CD4-positive, alpha-beta T cell treated with Interleukin-4 for 1 hour (primary cell): ENCODE results near the gene AFDN.
"Not testable (repeated sequence)": the region's sequence is repeated elsewhere in the genome, so short reads cannot be mapped to it uniquely, and the experiment has no call there.

Source experiments
- DNase-seq, 2 donors: peaks; one replicate each; pipeline ENCODE4 v3.0.0-alpha.2; 2020 to 2022

The AFDN gene

GRCh38 chr6:167985911-167986595, 159.3 kb downstream of the AFDN start:
- no peak for DNase-seq

DNA sequence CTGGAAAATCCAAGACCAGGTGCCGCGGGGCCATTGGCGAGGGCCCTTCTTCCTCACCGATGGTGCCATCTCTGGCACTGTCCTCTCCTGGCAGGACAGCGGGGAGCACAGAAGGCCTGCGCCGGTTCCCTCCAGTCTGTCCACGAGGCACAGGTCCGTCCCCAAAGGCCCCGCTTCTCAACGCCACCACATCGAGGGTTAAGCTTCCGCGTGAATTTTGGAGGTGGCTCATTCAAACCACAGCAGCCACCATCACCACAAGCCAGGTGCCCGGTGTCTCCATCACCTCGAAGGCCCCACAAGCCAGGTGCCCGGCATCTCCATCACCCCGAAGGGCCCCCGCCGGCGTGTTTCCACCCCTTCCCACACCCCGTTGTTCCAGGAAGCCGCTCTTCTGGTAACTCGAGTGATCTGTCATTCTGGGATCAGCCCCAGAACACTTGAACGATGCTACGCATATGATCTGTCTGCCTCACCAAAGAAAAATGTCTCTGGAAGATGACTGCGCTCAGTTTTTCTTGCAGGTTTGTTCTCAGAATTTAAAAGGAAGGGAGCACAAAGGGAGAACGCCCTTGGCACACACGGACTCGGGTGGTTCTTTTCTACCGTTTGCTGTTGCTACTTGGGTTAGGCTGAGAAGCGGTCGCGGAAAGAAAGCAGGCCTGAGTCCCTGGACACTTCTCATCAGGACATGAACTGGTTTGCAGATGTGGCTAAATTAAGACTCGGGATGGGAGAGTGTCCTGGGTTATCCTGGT, 160.9 kb downstream of the AFDN start:
- no peak for DNase-seq

DNA sequence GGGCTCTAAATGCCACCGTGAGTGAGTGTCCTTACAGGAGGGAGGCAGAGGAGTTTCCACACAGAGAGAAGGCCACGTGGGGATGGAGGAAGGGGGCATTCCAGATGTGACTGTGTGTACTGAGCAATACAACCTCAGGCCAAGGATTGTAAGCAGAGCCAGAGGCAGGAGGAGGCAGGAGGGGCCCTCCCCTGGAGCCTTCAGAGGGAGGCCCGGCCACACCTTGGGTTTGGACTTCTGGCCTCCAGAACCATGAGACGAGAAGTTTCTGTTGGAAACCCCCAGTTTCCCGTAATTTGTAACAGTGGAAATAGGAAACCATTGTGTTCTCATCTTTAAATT, 161.4 kb downstream of the AFDN start:
- no peak for DNase-seq

GRCh38 chr6:167988945-167989841, 162.5 kb downstream of the AFDN start:
- no peak for DNase-seq

GRCh38 chr6:167990016-167990945, 163.6 kb downstream of the AFDN start:
- DNase-seq = no peak

DNA sequence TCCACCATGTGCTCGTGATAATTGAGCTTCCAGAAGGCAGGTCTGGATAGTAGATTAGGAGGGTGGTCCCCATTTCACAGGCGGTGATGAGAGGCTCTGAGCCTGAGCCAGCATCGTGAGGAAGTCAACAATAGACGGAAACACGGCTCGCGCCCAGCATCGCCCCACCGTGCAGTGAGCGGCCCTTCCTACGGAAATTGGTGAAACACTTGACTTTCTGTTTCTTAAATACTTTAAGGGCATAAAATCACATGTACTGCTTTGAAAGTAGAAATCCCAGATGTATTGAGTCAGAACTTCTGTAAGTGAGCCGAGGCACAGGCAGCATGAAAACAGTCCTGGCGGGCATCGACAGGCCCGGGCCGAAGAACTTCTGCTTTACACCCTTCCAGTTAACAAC, 166.5 kb downstream of the AFDN start:
- DNase-seq = no peak

DNA sequence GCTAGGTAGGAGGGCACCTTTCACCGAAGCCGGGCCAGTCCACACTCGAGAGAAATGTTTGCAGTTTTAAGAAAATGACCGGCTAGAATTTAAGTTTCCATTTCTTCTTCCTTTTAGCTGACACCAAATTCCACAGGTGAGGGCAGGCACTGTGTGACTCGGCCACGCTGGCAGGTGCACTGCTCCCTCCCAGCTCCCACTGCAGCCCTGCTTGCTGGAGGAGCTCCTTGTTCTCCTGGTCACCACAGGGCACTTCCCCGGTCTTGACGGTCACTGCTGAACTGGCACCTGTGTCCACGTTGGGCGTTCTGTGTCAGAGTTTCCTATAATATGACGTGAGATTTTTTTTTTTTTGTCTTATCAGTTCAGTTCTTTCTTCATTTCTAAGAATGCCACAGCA, 167.1 kb downstream of the AFDN start:
- no peak for DNase-seq

DNA sequence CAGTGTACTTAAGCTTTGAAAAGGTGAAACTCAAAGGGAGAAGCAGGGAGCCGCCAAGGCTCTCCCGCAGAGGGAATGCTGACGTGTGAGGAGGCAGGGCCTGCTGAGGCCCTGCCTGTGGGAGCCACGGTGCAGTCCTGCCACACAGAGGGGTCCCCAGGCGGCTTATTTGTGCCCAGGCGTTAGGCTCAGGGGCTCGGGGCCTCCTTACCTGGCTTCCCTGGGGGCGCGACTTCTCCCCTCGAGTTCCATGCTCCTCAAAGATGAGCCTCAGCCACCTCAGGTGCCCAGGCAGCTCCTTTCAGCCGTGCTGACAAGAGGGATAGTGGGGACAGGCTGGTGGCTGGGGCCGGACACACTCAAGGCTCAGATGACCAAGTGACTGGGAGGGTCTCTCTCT, 168.6 kb downstream of the AFDN start:
- no peak for DNase-seq

DNA sequence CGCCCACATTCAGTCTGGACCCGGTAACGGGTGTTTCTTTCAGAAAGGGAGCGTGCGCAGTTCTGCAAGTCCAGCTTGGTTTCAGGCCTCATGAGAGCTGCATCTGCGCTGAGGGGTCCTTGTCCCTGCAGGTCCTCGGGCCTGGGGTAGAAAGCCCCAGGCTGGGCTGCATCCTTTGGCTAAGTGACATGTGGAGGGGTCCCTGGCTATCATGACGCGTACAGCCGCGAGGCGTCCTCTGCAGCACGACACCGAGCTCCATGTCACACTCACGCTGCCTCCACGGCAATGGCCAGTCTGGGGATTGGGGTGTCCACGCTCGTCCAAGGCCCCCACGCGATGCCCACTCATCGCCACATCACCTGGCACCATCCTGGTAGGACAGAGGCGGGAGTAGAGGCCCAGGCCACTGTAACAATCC, 169.0 kb downstream of the AFDN start:
- DNase-seq = no peak

DNA sequence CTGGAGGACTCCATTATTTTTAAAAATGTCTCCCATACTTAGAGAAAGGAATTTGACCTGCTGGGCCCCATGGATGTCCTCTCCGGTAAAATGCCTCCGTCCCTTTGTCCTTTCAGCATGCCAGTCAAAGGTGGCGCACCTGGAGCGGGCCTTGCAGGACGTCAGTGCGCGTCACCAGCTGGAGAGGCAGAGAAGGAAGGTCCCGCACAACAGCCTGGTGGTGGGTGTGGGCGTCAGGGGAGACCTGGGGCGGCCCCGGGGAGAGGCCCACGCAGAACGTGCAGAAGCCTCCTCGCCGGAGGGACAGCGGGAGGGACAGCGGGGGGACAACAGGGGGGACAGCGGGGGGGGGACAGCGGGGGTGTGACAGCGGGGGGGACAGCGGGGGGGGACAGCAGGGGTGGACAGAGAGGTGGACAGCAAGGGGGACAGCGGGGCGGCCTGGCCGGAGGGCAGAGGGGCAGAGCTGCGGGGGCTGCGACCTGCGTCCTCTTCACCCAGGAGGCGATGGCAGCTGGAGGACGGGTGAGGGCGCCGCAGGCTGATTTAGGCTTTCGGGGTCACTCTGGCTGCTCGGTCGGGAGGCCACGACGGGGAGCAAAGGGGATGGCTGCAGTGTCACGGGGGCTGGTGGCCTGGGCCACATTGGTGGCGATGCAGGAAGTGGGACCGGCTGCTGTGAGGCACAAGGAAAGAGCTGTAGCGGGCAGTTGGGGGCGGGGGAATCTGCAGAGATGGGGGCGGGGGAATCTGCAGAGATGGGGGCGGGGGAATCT, 169.9 kb downstream of the AFDN start:
- DNase-seq = no peak

- no peak for DNase-seq
Measured at GRCh38 chr6:167997642-167998041, 170.9 kb downstream of the AFDN start, which contains the start of gene KIF25. Gene KIF25 (plus strand): TSS chr6:167997671. CDS start chr6:168029586, 31,915 bp downstream.

DNA sequence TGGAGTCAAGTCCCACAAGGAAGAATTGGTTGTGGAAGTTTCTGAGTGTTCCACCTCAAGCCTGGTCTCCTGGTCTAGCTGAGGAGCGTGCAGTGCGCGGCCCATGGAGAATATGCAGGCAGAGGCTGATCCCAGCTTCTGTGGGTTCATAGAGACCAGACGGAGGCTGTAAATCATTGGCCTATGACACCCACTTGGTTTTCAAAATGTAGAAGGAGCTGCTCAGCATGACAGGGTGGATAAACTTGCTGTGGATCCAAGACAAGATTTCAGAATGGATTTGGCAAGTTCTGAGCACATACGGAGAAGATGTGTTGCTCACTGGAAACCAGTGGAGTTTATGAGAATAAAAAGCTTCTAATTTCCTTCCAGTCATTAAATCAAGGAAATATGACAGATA, 171.5 kb downstream of the AFDN start:
- DNase-seq = no peak

GRCh38 chr6:168000198-168001028, 173.7 kb downstream of the AFDN start:
- DNase-seq = no peak

DNA sequence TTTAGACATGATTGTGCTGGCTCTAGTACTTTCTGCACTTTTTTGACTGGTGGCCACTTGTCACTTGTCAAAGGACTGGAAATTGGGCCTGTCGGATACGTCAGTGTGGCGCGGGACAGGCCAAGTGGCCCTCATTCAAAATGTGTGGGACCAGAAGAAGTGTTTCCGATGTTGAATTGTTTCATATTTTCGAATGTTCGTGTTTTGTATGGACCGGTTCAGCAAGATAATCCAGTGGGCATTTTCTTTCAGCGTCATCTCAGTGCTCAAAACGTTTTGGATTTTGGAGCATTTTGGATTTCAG, 174.3 kb downstream of the AFDN start:
- no peak for DNase-seq

- not testable (repeated sequence) for DNase-seq
Measured at GRCh38 chr6:168001514-168001913, 174.8 kb downstream of the AFDN start.

DNA sequence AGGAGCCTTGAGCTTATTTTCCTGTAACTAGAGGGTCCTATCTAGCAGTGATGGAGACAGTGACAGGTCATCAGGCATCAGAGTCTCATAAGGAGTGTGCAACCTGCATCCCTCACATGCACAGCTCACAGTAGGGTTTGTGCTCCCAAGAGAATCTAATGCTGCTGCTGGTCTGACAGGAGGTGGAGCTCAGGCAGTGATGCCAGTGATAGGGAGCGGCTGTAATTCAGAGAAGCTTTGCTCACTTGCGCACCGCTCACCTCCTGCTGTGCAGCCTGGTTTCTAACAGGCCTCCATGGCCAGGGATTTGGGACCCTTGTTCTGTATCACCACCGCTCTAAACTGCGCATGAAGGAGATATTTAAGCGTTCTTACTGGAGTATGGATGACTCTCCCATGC, 176.1 kb downstream of the AFDN start:
- DNase-seq = no peak

DNA sequence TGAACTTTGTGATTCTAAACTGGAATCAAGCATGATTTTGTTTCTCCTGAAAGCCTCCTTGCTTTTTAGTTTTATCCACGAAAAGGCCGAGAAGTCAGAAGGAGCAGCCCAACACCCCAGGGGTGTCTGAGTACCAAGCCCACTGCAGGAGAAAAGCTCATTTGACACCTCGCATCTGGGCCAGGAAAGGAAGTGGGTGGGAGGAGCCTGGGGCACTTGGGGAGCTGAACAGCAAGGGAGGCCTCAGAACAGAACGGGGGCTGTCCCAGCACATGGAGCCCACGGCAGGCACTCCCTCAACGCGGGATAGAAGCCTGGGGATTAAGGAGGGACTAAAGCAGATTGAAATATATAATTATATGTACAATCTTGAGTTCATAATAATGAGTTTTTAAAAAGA, 177.3 kb downstream of the AFDN start:
- DNase-seq = no peak

- no peak for DNase-seq
Measured at GRCh38 chr6:168004945-168005344, 178.2 kb downstream of the AFDN start.

- DNase-seq = no peak
Measured at GRCh38 chr6:168005796-168006195, 179.1 kb downstream of the AFDN start.

DNA sequence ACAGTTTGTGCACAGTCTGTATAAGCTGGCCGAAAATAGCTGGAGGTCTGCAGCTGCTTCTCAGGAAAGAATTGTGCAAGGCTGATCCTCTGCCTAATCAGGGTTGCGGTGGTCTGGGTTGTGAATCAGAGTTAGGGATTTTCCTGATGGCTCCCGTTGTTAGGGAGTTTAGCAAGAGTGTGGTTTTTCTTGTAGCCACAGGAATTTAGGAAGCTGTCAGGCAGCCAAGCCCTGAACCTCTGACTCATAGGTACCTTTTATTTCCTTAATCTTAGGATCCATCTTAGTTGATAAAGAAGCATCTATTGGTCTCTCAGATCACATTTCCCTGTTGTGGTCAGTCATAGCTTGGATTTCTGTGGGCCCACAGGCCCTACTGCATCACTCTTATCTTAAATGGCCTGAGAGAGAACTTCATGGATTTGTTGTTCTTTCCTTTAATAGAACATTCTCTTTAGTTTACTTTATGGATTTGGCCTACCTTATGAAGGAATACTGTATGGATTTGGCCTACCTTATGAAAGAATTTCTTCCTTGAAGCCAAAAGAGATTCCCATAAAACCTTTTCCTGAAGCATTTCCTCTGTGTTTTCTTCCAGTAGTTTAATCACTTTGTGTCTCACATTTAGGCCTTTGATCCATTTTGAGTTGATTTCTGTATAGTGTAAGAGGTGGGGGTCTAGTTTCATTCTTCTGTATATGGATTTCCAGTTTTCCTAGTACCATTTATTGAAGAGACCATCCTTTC, 181.1 kb downstream of the AFDN start:
- no peak for DNase-seq
